Glutamatergic neuron (in vitro differentiated cells): ENCODE results near the gene GAPVD1. TPM values are rescaled to one million over a fixed set of nuclear protein-coding genes. Genes with fewer than 3 reads are reported as not detected.

ENCODE experiments used
- DNase-seq: peaks from one replicate; pipeline ENCODE4 v3.0.0; 2022
- H3K27ac Mint-ChIP-seq: one replicate; pipeline ENCODE4 v1.8.0; 2020; ENCODE audit warnings: mild to moderate bottlenecking, mixed read lengths, inconsistent platforms; ENCODE audit not compliant: unreplicated experiment
- H3K27me3 Mint-ChIP-seq: one replicate; pipeline ENCODE4 v1.8.0; 2020; ENCODE audit warnings: mild to moderate bottlenecking, moderate library complexity, mixed read lengths, inconsistent platforms; ENCODE audit not compliant: unreplicated experiment
- H3K36me3 Mint-ChIP-seq: one replicate; pipeline ENCODE4 v1.8.0; 2020; ENCODE audit warnings: mild to moderate bottlenecking, mixed read lengths, inconsistent platforms; ENCODE audit not compliant: unreplicated experiment
- H3K4me1 Mint-ChIP-seq: one replicate; pipeline ENCODE4 v1.8.0; 2020; ENCODE audit warnings: mild to moderate bottlenecking, low read depth, mixed read lengths, inconsistent platforms; ENCODE audit not compliant: unreplicated experiment
- H3K4me3 Mint-ChIP-seq: one replicate; pipeline ENCODE4 v1.8.0; 2020; ENCODE audit warnings: mild to moderate bottlenecking, mixed read lengths, inconsistent platforms; ENCODE audit not compliant: unreplicated experiment
- H3K9me3 Mint-ChIP-seq: one replicate; pipeline ENCODE4 v1.8.0; 2020; ENCODE audit warnings: mild to moderate bottlenecking, moderate library complexity, mixed read lengths, inconsistent platforms; ENCODE audit not compliant: unreplicated experiment
- CTCF ChIP-seq: fragments of 200-600 bp; sonication (generic); IDR thresholded peaks from one replicate; pipeline ENCODE4 v1.5.0; 2021; ENCODE audit not compliant: partially characterized antibody, unreplicated experiment
- total RNA-seq: library from RNA; stranded (reverse); fragmentation: NEBNext Ultra II Directional; extraction: Animal tissue kit (Norgen Biotek cat#: 25700); gene quantifications from one replicate; pipeline ENCODE4 v1.2.1, GENCODE V29; 2021; ENCODE audit not compliant: unreplicated experiment

GAPVD1 gene
- total RNA-seq, 1 donor from 2014 or later = 59.2 TPM

- H3K27me3 Mint-ChIP-seq = no peaks in the 10 kb centered on the region
- H3K27ac Mint-ChIP-seq = no peak overlapping the region
- DNase-seq = no peak
- no peak for TF ChIP-seq CTCF
- no peaks in the 10 kb centered on the region for H3K36me3 Mint-ChIP-seq
- no peaks in the 10 kb centered on the region for H3K9me3 Mint-ChIP-seq
- no peak overlapping the region for H3K4me3 Mint-ChIP-seq
- no peaks in the 10 kb centered on the region for H3K4me1 Mint-ChIP-seq
These were observed 79.9 kb downstream of the GAPVD1 start for GRCh38 chr9:125341566-125341965.

GRCh38 chr9:125343518-125344275, 82.1 kb downstream of the GAPVD1 start:
- Mint-ChIP-seq H3K9me3 (no peaks in the 10 kb centered on the region), H3K36me3 (no peaks in the 10 kb centered on the region), H3K4me1 (no peaks in the 10 kb centered on the region), H3K27me3 (no peaks in the 10 kb centered on the region), H3K4me3 (no peak overlapping the region), H3K27ac (no peak overlapping the region)
- DNase-seq = no peak
- no peak for TF ChIP-seq CTCF

- no peak for TF ChIP-seq CTCF
- Mint-ChIP-seq H3K27me3 (peaks cover under 1% of the 10 kb centered on the region), H3K4me1 (no peaks in the 10 kb centered on the region), H3K27ac (no peak overlapping the region), H3K36me3 (peaks cover 19% of the 10 kb centered on the region), H3K4me3 (no peak overlapping the region), H3K9me3 (no peaks in the 10 kb centered on the region)
- DNase-seq = no peak
These were observed 84.6 kb downstream of the GAPVD1 start for GRCh38 chr9:125346080-125346732.

- no peak for TF ChIP-seq CTCF
- Mint-ChIP-seq H3K27me3 (peaks cover 4% of the 10 kb centered on the region), H3K27ac (no peak overlapping the region), H3K4me3 (no peak overlapping the region), H3K9me3 (peaks cover 2% of the 10 kb centered on the region), H3K36me3 (peaks cover 17% of the 10 kb centered on the region), H3K4me1 (peaks cover 9% of the 10 kb centered on the region)
- DNase-seq = no peak
These were observed 94.0 kb downstream of the GAPVD1 start for GRCh38 chr9:125355601-125356000.

GRCh38 chr9:125356032-125356431, 94.4 kb downstream of the GAPVD1 start:
- Mint-ChIP-seq H3K9me3 (peaks cover 2% of the 10 kb centered on the region), H3K36me3 (peaks cover 13% of the 10 kb centered on the region), H3K27ac (no peak overlapping the region), H3K4me1 (peaks cover 9% of the 10 kb centered on the region), H3K4me3 (no peak overlapping the region), H3K27me3 (peaks cover 4% of the 10 kb centered on the region)
- no peak for TF ChIP-seq CTCF
- no peak for DNase-seq
